HG03196 (cell line): ENCODE data around the gene C1orf185.
"Not testable (repeated sequence)": the region's sequence is repeated elsewhere in the genome, so short reads cannot be mapped to it uniquely, and the experiment has no call there.

Experiments
- ATAC-seq: cut with Tn5 transposase; IDR thresholded peaks from one replicate; pipeline ENCODE4 v1.9.1; 2021; ENCODE audit not compliant: unreplicated experiment

C1orf185 gene

DNA sequence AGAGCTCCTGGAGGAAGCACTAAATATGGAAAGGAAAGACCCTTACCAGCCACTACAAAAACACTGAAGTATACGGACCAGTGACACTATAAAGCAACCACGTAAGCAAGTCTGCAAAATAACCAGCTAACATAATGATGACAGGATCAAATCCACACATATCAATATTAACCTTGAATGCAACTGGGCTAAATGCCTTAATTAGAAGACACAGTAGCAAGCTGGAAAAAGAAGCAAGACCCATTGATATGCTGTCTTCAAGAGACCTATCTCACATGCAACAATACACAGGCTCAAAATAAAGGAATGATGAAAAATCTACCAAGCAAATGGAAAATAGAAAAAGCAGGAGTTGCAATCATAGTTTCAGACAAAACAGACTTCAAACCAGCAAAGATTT is 31.0 kb downstream of the C1orf185 start:
- ATAC-seq = no peak

GRCh38 chr1:51137696-51138095 is 35.7 kb downstream of the C1orf185 start:
- ATAC-seq = not testable (repeated sequence)

GRCh38 chr1:51139474-51139873 is 37.4 kb downstream of the C1orf185 start:
- no peak for ATAC-seq

GRCh38 chr1:51147394-51147793 is 45.4 kb downstream of the C1orf185 start:
- no peak for ATAC-seq

- no peak for ATAC-seq
These were observed 52.7 kb downstream of the C1orf185 start for GRCh38 chr1:51154776-51155175.

DNA sequence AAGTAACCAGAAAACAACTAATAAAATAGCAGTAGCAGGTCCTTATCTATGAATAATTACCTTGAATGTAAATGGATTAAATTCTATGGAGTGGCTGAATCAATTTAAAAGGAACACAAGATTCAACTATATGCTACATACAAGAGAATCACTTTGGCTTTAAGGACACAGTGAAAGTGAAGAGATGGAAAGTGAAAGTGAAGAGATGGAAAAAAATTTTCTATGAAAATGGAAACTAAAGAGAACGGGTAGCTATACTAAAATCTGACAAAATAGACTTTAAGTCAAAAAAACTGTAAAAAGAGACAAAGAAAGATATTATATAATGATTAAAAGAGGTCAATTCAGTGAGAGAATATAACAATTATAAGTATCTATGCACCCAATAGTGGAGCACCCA is 54.7 kb downstream of the C1orf185 start:
- ATAC-seq = no peak

DNA sequence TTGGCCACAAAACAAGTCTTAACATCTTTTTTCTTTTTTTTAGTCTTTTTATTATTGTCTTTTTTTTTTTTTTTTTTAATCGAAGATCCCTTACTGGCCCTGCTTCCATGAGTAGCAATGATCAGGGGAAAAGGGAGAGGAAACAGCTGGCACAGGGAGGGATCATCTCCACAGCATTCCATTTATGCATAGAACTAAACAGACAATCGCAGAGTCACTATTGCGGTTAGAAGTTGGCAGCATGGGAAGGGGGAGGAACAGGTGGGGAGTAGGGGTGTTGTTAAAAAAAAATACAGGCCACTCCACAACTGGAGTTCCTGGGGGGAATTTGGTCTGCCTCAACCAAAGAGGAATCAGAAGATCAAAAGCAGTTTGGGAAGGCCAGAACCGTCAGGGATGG is 55.4 kb downstream of the C1orf185 start:
- no peak for ATAC-seq

GRCh38 chr1:51158263-51158662 is 56.2 kb downstream of the C1orf185 start:
- ATAC-seq = no peak

GRCh38 chr1:51162560-51162959 is 60.5 kb downstream of the C1orf185 start:
- ATAC-seq = not testable (repeated sequence)

DNA sequence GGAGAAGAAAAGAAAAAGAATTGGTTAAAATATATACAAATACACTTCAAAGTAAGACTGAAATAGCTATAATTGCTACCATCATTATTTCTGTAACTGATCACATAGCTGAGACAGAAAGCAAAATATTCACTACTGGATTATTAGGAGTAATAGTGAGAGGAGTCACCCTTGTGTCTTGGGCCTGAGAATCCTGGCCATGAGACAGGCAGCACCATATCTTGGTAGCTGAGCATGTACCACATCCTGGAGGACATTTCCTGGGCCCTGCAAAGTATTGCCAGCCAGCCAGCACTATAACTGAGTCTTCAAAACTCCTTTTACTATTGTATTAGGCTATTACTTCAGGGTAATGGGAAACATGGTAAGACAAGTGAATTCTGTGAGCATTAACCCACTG is 63.5 kb downstream of the C1orf185 start:
- no peak for ATAC-seq

- ATAC-seq = no peak
These were observed 66.3 kb downstream of the C1orf185 start for GRCh38 chr1:51168266-51168845.

DNA sequence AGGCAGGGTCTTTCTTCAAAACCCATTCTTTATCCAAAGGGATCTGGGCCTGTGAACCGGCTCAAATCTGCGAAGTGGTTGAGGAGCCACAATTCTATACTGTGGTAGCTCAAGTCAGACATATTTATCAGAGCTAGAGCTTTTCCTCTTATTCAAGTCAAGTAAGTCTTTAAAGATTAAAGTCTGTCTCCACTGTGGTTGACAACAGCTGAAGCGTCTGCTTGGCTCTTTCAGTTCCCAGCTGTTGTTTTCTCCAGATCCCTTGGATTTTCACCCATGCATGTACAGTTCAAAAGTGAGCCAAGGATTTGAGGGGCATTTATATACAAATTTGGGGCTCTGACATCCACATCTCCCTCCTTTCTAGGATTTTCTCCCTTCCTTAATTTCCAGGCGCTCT is 66.9 kb downstream of the C1orf185 start:
- ATAC-seq = no peak

- no peak for ATAC-seq
These were observed 68.3 kb downstream of the C1orf185 start for GRCh38 chr1:51170342-51170741.

GRCh38 chr1:51172811-51173210 is 70.8 kb downstream of the C1orf185 start:
- no peak for ATAC-seq

- ATAC-seq = no peak
These were observed 73.2 kb downstream of the C1orf185 start for GRCh38 chr1:51175278-51175677.

DNA sequence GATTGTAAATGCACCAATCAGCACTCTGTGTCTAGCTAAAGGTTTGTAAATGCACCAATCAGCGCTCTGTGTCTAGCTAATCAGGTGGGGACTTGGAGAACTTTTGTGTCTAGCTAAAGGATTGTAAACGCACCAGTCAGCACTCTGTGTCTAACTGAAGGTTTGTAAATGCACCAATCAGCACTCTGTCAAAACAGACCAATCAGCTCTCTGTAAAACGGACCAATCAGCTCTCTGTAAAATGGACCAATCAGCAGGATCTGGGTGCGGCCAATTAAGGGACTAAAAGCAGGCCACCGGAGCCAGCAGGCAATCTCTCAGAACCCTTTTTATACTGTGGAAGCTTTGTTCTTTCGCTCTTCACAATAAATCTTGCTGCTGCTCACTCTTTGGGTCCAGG is 76.0 kb downstream of the C1orf185 start:
- ATAC-seq = not testable (repeated sequence)

GRCh38 chr1:51188230-51188629 is 86.2 kb downstream of the C1orf185 start:
- no peak for ATAC-seq

GRCh38 chr1:51189421-51190073 is 87.5 kb downstream of the C1orf185 start:
- no peak for ATAC-seq

GRCh38 chr1:51190961-51191360 is 88.9 kb downstream of the C1orf185 start:
- no peak for ATAC-seq

- peak; percentile 52 for ATAC-seq
These were observed 90.3 kb downstream of the C1orf185 start for GRCh38 chr1:51192213-51192843.

DNA sequence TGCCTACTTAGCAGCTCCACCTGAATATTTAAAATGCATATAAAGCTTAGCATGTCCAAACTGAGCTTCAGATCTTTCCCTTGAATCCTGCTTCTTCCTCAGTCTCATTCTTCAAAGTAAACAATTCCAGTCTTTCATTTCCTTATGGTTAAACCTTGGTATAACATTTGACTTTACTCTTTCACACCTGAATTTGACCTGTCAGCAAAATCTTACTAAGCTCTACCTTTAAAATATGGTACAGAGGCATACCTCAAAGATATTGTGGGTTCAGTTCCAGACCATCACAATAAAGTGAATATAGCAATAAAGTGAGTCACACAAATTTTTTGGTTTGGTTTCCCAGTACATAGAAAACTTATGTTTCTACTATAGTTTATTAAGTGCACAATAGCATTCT is 91.5 kb downstream of the C1orf185 start:
- no peak for ATAC-seq
